Stimulated activated CD8-positive, alpha-beta memory T cell treated with anti-CD3 and anti-CD28 coated beads, Interleukin-2, amount 100 ng/mL, for 1 hour (primary cell): ENCODE data around the gene SCN9A.

Experiments used
- DNase-seq, 2 donors: peaks; one replicate each; pipeline ENCODE4 v3.0.0-alpha.2; 2020; ENCODE audit warnings: low read depth in 2 of 2

The SCN9A gene

DNA sequence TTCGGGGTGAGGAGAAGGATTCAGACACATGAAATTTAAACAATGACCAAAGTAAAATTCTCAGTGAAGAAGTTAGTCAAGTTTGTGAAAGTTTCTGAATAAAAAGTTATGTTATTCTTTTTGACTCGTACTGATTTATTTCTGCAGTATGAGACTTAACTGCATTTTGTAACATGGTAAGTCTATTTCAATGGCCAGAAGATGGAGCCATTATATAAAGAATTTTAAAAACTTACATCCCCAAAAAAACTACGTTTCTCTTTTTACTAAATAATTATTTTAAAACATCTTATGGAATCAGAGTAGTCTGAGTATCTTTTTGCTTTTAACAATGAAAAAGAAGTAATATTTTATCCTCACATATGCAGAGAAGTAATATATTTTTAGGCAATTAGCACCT lies 196.5 kb downstream of the SCN9A start:
- no peak for DNase-seq

DNA sequence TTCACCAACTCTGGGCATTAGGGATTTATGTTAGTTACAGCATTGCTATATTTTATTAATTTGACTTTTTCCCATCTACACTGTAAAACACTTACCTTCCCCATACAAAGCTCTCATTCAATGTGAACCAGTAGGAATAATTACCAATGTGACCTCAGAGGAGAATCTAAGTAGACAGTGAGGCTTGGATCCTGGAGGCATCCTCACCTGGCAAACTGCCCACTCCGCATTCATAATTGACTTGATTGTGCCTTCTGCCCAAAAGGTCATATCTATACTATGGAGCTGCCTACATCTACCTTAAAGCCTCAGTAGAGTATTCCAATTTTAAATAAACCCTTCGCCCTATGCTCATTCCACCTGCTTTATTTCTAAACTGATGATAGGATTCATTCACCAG lies 202.5 kb downstream of the SCN9A start:
- DNase-seq = no peak

DNA sequence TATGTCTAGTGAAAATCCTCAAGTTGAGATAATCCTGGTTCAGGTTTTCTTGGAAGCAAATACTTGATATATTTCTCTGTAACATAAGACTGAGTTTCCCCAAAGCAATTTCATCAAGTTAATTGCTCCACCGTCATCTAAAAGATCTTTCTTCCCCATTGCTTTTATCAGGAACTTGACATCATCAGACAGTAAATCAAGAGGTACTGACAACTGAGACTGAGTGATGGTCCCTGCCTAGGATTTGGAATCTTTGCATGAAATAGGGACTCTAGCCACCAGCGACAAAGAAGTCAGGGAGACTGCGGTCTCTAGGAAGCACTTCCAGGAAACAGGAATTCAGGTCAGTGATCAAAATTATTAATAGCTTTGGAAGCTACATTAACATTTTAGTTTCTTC lies 204.5 kb downstream of the SCN9A start:
- no peak for DNase-seq

DNA sequence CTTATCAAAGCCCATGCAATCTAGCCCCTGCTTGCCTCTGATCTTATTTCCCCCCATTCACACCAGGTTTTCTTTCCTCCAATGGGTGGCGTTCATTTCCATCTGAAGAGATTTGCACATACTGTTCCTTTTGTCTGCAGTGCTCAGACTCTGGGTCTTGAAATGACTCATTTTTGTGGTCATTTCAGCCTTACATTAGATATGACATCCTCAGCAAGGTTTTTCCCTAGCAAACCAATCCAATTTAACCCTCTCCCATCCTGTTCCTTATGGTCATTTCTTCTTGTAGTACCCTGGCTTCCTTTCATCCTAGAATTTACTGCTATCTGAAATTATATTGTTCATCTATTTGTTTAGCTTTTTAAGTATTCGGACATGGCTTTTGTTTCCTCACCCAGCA lies 205.4 kb downstream of the SCN9A start:
- no peak for DNase-seq

DNA sequence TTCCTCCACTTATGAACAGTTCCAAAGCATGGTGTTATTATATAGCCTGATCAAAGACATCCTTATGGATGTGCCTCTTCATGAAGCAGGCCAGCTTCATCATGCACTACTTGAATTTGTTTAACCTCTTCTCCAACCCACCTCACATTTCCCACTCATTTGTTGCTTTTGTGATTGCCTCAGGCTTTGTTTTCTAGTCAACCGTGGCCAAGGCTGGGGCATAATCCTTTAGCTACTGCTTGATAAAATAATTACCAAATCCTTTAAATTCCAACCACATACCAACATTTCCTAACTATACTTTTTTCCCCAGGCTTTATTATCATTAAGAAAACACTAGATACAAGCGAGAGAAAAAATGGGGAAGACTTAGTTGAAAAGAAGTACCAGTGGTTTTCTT lies 208.3 kb downstream of the SCN9A start:
- DNase-seq = no peak

DNA sequence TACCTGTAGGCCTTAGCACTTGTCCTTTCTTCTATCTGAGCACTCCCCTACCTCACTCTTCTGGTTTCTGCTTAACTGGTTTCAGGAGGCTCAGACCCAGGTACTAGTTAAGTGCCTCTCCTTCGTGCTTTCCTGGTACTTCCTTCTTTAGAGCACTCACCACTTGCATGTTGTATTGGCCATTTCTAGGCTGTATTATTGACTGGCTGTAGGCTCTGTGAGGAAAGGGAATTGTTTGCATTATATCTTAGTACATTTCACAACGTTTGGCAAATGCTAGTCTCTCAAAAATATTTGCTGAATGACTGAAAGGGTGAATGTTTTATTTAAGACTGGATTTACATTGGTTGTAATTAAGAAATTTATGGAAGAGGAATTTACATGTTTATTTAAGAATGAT lies 212.0 kb downstream of the SCN9A start:
- DNase-seq = no peak

DNA sequence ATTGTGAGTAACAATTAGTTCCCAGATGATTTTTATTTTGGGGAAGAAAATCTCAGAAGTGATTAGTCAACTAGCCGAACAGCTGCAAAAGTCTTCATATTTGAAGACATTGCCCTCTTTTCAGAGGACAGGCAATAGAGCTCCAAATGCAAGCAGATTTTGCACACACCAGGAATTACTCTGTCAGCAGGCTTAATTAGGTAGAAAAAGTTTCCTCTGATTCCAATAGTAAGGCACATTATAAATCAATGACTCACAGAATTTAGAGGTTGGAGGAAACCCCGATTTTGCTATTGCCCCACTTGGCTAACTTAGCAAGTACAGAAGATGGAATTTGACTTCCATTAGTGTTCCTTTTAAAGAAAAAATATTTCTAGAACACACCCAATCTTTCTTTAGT lies 217.2 kb downstream of the SCN9A start:
- DNase-seq = no peak

DNA sequence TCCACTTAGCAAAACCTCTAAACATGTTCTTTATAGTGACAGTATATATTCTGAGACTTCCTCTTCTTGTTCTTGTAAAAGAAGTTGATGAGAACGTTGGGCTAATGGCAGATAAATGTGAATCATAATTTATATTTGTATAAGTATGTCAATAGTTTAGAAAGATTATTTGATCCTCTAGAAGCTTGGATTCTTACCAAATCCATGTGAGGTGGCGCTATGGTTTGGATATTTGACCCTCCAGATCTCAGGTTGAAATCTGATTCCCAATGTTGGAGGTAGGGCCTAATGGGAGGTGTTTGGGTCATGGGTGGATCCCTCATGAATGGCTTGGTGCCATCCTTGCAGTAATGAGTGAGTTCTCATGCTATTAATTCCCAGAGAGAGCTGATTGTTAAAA lies 218.2 kb downstream of the SCN9A start:
- no peak for DNase-seq

DNA sequence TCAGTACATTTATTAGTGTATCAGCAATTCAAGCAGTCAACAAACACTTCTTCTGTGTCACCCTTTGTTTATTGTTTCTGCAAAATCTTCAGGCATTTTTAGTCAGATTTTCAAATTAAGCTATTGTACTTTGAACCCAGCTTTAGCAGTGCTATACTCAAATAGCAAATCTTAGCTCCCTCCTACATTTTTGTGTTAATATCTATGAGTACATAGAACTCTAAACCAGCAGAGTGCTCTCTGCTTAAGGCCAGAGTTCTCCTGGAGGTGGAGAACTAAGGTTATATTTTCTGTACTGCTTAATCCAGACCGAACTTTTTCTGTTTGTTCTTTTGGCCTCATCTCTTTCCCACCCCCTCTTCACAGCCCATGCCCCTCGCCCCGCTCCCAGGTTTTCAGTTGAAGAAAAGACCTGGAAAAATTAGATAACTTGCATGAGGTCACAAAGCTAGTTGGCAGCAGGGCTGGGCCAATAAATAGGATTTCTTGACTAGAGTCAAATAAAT lies 218.7 kb downstream of the SCN9A start:
- DNase-seq = no peak

DNA sequence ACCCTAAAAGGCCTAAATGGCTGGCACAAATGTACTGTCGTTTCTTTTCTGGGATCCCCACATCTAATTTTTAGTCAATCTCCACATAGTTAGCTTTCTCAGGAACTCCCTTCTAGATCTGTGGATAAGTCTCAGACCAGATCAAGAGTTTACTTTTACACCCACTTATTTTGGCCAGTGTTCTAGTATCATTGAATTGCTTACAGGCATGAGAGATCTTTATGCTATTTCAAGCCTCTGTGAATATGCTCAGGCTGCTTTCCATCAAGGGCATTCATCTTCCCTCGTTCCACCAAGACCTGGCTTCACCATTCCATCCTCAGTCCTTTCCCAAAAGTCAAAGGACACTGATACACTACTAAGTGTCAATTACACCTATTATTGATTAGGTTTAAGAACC lies 220.2 kb downstream of the SCN9A start:
- no peak for DNase-seq

DNA sequence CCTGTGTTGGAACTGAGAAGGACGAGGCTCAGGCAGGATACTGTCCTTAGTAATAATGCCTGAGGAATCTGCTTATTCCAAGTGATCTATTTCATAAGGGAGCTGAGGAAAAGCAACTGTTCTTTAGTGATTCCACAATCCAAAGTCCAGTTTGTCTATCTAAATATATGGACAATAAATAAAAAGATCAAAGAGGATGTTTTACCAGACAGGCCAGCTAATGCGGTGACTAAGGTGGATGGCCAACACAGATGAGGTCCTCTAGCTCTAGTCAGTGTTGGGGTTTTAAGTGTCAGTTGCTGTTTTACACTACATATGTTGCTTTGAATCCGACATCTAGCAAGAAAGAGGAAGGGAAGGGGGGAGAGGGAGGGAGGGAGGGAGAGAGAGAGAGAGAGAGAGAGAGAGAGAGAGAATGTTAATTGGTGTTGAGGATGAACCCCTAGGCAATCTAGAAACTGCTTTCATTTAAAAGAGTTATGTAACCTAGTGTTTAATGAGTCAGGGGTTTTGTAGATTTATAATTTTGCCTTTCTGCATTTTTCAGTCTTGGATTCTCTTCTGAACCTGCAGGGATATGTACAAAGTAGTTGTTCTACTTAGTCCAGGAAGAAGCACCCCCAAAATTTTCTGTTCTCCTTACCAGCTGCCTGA lies 220.9 kb downstream of the SCN9A start:
- no peak for DNase-seq

DNA sequence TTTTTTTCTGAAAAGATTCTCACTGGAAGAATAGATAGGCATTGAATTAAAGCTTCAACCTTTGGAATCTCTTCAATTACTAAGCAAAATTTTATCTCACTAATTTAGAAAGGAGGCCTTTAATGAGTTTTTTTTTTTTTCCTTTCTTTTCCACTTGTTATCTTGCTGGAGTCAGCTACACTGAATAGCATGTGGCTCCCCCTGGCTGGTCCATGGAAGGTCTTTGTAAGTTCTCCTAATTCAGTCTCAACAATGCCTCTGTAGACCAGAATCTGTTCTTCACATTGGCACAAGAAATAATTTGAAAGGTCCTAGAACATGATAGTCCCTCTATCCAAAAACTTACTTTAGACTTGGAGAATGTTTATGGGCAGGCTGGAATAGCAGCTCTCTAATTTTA lies 223.7 kb downstream of the SCN9A start:
- no peak for DNase-seq

DNA sequence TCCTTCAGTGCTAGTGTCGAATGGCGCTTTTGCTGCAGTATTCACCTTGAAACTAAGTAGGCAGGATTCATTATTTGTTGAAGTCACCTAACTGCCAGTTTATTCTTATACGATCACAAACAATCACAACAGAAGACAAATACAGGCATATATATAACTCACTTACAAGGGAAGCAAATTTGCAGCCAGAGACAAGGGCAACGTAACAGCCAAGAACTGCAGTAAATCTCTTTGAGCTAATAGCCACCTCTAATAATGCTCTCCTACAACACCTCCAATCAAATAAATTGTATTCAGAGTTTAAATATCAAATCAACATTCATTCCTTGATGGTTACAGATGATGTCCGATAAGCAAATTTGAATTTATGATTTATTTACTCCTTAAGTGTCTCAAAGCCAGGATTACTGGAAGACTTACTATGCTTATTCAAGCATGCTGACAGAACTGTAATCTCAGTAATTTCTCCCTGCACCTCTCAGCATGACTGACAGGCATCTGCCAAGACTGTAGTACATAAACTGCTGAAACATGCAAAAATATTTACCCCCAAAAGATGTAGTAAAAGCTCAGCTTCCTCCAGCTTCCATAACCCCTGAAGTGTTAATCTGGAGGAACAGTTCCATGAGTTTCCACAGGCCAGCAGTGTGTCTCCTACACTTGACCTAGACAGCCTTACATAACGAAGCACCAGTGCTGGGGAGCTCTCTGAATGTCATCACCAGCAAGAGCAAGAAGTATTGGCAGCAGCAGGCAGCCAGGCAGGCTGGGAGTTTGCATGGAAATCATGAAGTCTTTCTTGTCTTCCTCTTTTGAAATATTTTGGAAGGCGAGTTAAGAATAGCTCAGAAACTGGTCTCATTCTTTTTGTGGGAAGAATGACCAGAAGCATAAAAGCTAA lies 227.0 kb downstream of the SCN9A start:
- DNase-seq = no peak

DNA sequence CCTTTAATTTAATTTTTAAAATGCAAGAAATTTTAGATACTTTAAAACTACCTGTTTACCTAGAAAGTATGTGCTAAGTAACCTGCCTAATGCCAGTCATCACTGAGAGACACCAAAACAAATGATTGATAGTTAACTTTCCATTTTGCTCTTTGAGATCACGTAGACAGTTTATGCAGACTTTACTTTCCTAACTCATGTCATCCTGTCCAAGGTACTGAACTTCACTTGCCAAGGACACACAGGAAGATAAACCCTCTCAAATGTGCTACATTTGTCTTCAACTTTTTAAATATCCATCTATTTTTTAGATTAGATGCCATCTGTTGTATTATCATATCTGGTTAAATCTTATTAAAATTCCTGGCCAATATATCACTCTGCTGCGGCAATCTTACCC lies 227.9 kb downstream of the SCN9A start:
- DNase-seq = no peak
